K562 (cell line): ENCODE measurements around the gene MTHFR. TPM values are rescaled to one million over a fixed set of nuclear protein-coding genes. Genes with fewer than 3 reads are reported as not detected.
A peak's percentile ranks its signal among the peaks of the same experiment; 100 is the strongest.

ENCODE experiments used
- ADNP ChIP-seq: fragments of 200-800 bp; sonication (Bioruptor generic); IDR thresholded peaks from 2 replicates; pipeline ENCODE4 v1.6.1; 2016; ENCODE audit warnings: missing genetic modification characterization, missing compliant biosample characterization
- ARID2 ChIP-seq: fragments of 450-650 bp; IDR thresholded peaks from 2 replicates; pipeline ENCODE4 v1.6.1; 2017; ENCODE audit warnings: antibody characterized with exemption, mild to moderate bottlenecking
- CHCHD3 ChIP-seq: fragments of 250-450 bp; sonication (Bioruptor Pico); IDR thresholded peaks from 2 replicates; pipeline ENCODE4 v2.1.2; 2022; ENCODE audit warnings: mild to moderate bottlenecking
- EP300 ChIP-seq: IDR thresholded peaks from 2 replicates; pipeline ENCODE4 v1.6.1; 2012; ENCODE audit warnings: low read length, improper control_type of control experiment
- HOXB6 ChIP-seq: fragments of 250-450 bp; sonication (Bioruptor Pico); IDR thresholded peaks from 2 replicates; pipeline ENCODE4 v1.5.1; 2022; ENCODE audit warnings: mild to moderate bottlenecking, borderline replicate concordance
- IFI16 ChIP-seq: fragments of 250-450 bp; sonication (Bioruptor Pico); IDR thresholded peaks from 2 replicates; pipeline ENCODE4 v2.1.2; 2022; ENCODE audit warnings: mild to moderate bottlenecking, inconsistent platforms
- RCOR1 ChIP-seq, 2 experiments: IDR thresholded peaks; 2 replicates each; pipeline ENCODE4 v1.6.1; 2012; ENCODE audit warnings: low read depth in 2 of 2, low read length in 2 of 2, borderline replicate concordance in 1 of 2, improper control_type of control experiment in 1 of 2
- SNRNP70 ChIP-seq: fragments of 200-400 bp; formaldehyde crosslinking; optimal IDR thresholded peaks from 2 replicates; pipeline ENCODE3; 2017; ENCODE audit warnings: low read depth, low read length
- STAT5B ChIP-seq: fragments of 250-450 bp; sonication (Bioruptor Pico); IDR thresholded peaks from 2 replicates; pipeline ENCODE4 v1.8.0; 2021; ENCODE audit warnings: mild to moderate bottlenecking, inconsistent platforms
- ZC3H8 ChIP-seq: fragments of 450-650 bp; IDR thresholded peaks from 2 replicates; pipeline ENCODE4 v1.6.1; 2017
- ZNF146 ChIP-seq: IDR thresholded peaks from one replicate; pipeline ENCODE4 v1.6.1; 2018; ENCODE audit warnings: missing compliant biosample characterization; ENCODE audit not compliant: unreplicated experiment
- ZNF778 ChIP-seq: fragments of 450-650 bp; formaldehyde crosslinking; IDR thresholded peaks from 2 replicates; pipeline ENCODE4 v1.4.0; 2020; ENCODE audit warnings: mild to moderate bottlenecking, moderate library complexity
- polyA plus RNA-seq, 8 experiments: library from polyadenylated mRNA; depleted of rRNA in 4 of 8; stranded (reverse) in 5 of 8; unstranded in 3 of 8; fragments of >200 nt; fragmentation: Nextera tagmentation in 2 of 8; fragmentation: Illumina TruSeq in 1 of 8; extraction: Ambion mirVana in 2 of 8; extraction: Trizol in 1 of 8; gene quantifications; 2 replicates each; pipeline versions ENCODE4 v1.2.1 to v1.2.3, GENCODE V29; 2011 to 2014; ENCODE audit warnings: inconsistent platforms in 1 of 8, missing spikeins in 1 of 8
- total RNA-seq, 7 experiments: library from RNA; depleted of rRNA in 6 of 7; stranded (reverse); fragments of >200 nt in 6 of 7; fragmentation: Illumina TruSeq in 2 of 7; extraction: Trizol in 2 of 7; gene quantifications; 2 replicates each; pipeline versions ENCODE4 v1.2.1 to v1.2.3, GENCODE V29; 2011 to 2021; ENCODE audit warnings: low replicate concordance in 1 of 7
- TF ChIP-seq, protein P1 (sequence below): fragments of 250-450 bp; sonication (Bioruptor Pico); IDR thresholded peaks from 2 replicates; pipeline ENCODE4 v1.8.0; 2022; ENCODE audit warnings: moderate library complexity, mild to moderate bottlenecking, inconsistent platforms
- TF ChIP-seq, protein P2 (sequence below), 2 experiments: IDR thresholded peaks; 2 replicates each; pipeline ENCODE4 v1.6.1; 2011; ENCODE audit warnings: borderline replicate concordance in 1 of 2, control low read depth in 1 of 2, low read depth in 1 of 2, low read length in 1 of 2, mild to moderate bottlenecking in 1 of 2, mixed read lengths in 1 of 2, moderate library complexity in 1 of 2; ENCODE audit not compliant: insufficient read depth in 1 of 2, insufficient read length in 1 of 2, poor library complexity in 1 of 2, severe bottlenecking in 1 of 2; ENCODE audit errors: extremely low read depth in 1 of 2
- TF ChIP-seq, protein P3 (sequence below), 2 experiments: fragments of 450-650 bp in 1 of 2; sonication (generic) in 1 of 2; formaldehyde crosslinking in 1 of 2; IDR thresholded peaks in 1 of 2; conservative IDR thresholded peaks in 1 of 2; 2 replicates each; pipeline versions ENCODE4 v1.6.1 to v1.8.1; 2016 to 2023; ENCODE audit warnings: mild to moderate bottlenecking in 2 of 2, moderate library complexity in 2 of 2, inconsistent platforms in 1 of 2, missing genetic modification reagents in 1 of 2
- TF ChIP-seq, protein P4 (sequence below): sonication (generic); formaldehyde crosslinking; IDR thresholded peaks from 2 replicates; pipeline ENCODE4 v1.8.0; 2023; ENCODE audit warnings: mild to moderate bottlenecking, missing genetic modification reagents
- TF ChIP-seq, protein P5 (sequence below): fragments of 250-450 bp; sonication (Bioruptor Pico); IDR thresholded peaks from 2 replicates; pipeline ENCODE4 v1.8.0; 2021; ENCODE audit warnings: moderate library complexity, mild to moderate bottlenecking, inconsistent platforms
- TF ChIP-seq, protein P6 (sequence below): fragments of 250-450 bp; sonication (Bioruptor Pico); IDR thresholded peaks from 2 replicates; pipeline ENCODE4 v1.8.0; 2021; ENCODE audit warnings: mild to moderate bottlenecking, moderate library complexity

Gene MTHFR
- total and polyA plus RNA-seq, 9 of the 15 experiments (the other 6 are each of a cell fraction or from before 2014, with no cell fraction given), result 5.0 to 104 (median 62.6) TPM

DNA sequence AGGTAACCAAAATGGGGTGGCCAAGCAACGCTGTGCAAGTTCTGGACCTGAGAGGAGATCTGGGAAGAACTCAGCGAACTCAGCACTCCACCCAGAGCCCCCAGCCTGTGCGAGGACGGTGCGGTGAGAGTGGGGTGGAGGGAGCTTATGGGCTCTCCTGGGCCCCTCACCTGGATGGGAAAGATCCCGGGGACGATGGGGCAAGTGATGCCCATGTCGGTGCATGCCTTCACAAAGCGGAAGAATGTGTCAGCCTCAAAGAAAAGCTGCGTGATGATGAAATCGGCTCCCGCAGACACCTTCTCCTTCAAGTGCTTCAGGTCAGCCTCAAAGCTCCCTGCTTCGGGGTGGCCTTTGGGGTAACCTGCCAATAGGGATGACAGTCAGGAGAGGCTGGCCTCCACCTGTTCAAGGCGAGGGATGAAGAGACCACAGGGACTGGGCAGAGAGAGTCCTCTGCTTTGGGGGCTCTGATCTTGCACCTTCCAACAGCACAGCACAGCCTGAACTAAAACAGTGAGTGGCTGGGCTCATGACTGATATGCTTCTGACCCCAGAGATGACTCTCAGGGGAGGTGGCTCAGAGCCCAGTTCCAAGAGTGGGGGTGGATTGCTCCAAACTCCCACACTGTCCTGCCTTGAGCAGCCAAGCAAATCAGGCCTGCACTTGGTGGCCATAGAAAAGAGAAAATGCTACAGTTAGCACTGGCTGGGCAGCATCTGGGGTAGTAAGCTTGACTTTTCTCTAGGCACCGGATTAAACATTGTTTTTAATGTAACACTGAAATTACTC is 9.5 kb downstream of the MTHFR start (continued):
- TF ChIP-seq CHCHD3 (no peak), ADNP (tag) (no peak), SNRNP70 (no peak), HOXB6 (CRISPR knock-in tag) (no peak), ARID2 (no peak), STAT5B (CRISPR knock-in tag) (0 out of 2 replicates have a peak, but pooled peaks have one; percentile 3), ZNF146 (no peak), ZNF778 (CRISPR knock-in tag) (no peak), RCOR1 (IDR thresholded peaks at IDR 0.05; ENCODE audit: borderline replicate concordance in 1 of 2, low read depth in 2 of 2, low read length in 2 of 2) (peak in 1 of 2 experiments; percentile 80; a peak in 1 of 4 replicates), IFI16 (CRISPR knock-in tag) (no peak), ZC3H8 (no peak), EP300 (peak; percentile 73; the same call in 1 of the 2 replicates)
- TF ChIP-seq, protein P1, sequence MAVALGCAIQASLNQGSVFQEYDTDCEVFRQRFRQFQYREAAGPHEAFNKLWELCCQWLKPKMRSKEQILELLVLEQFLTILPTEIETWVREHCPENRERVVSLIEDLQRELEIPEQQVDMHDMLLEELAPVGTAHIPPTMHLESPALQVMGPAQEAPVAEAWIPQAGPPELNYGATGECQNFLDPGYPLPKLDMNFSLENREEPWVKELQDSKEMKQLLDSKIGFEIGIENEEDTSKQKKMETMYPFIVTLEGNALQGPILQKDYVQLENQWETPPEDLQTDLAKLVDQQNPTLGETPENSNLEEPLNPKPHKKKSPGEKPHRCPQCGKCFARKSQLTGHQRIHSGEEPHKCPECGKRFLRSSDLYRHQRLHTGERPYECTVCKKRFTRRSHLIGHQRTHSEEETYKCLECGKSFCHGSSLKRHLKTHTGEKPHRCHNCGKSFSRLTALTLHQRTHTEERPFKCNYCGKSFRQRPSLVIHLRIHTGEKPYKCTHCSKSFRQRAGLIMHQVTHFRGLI, result peak; percentile 73; the same call in 1 of the 2 replicates
- TF ChIP-seq, protein P2, sequence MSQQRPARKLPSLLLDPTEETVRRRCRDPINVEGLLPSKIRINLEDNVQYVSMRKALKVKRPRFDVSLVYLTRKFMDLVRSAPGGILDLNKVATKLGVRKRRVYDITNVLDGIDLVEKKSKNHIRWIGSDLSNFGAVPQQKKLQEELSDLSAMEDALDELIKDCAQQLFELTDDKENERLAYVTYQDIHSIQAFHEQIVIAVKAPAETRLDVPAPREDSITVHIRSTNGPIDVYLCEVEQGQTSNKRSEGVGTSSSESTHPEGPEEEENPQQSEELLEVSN (IDR thresholded peaks at IDR 0.05; ENCODE audit: borderline replicate concordance in 1 of 2, extremely low read depth in 1 of 2, insufficient read depth in 1 of 2, insufficient read length in 1 of 2, low read depth in 1 of 2, low read length in 1 of 2, poor library complexity in 1 of 2, severe bottlenecking in 1 of 2), result peak in 1 of 2 experiments; percentile 10
- TF ChIP-seq, protein P3, sequence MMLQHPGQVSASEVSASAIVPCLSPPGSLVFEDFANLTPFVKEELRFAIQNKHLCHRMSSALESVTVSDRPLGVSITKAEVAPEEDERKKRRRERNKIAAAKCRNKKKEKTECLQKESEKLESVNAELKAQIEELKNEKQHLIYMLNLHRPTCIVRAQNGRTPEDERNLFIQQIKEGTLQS (IDR thresholded peaks at IDR 0.05), result no peak
- TF ChIP-seq, protein P3 (CRISPR knock-in tag; conservative IDR thresholded peaks at IDR 0.05), result 0 out of 2 replicates have a peak, but pooled peaks have one; percentile 27
- TF ChIP-seq, protein P4, sequence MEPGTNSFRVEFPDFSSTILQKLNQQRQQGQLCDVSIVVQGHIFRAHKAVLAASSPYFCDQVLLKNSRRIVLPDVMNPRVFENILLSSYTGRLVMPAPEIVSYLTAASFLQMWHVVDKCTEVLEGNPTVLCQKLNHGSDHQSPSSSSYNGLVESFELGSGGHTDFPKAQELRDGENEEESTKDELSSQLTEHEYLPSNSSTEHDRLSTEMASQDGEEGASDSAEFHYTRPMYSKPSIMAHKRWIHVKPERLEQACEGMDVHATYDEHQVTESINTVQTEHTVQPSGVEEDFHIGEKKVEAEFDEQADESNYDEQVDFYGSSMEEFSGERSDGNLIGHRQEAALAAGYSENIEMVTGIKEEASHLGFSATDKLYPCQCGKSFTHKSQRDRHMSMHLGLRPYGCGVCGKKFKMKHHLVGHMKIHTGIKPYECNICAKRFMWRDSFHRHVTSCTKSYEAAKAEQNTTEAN (CRISPR knock-in tag), result no peak
- TF ChIP-seq, protein P5, sequence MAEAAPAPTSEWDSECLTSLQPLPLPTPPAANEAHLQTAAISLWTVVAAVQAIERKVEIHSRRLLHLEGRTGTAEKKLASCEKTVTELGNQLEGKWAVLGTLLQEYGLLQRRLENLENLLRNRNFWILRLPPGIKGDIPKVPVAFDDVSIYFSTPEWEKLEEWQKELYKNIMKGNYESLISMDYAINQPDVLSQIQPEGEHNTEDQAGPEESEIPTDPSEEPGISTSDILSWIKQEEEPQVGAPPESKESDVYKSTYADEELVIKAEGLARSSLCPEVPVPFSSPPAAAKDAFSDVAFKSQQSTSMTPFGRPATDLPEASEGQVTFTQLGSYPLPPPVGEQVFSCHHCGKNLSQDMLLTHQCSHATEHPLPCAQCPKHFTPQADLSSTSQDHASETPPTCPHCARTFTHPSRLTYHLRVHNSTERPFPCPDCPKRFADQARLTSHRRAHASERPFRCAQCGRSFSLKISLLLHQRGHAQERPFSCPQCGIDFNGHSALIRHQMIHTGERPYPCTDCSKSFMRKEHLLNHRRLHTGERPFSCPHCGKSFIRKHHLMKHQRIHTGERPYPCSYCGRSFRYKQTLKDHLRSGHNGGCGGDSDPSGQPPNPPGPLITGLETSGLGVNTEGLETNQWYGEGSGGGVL (CRISPR knock-in tag), result no peak
- TF ChIP-seq, protein P6, sequence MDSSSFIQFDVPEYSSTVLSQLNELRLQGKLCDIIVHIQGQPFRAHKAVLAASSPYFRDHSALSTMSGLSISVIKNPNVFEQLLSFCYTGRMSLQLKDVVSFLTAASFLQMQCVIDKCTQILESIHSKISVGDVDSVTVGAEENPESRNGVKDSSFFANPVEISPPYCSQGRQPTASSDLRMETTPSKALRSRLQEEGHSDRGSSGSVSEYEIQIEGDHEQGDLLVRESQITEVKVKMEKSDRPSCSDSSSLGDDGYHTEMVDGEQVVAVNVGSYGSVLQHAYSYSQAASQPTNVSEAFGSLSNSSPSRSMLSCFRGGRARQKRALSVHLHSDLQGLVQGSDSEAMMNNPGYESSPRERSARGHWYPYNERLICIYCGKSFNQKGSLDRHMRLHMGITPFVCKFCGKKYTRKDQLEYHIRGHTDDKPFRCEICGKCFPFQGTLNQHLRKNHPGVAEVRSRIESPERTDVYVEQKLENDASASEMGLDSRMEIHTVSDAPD (CRISPR knock-in tag), result no peak
